NCI-H1092 (cell line): Measurements from ENCODE around the gene SLC41A3.

Experiments used
- DNase-seq: peaks from one replicate; lab custom pipeline; 2025; lab: John Stamatoyannopoulos, UW

Gene SLC41A3

GRCh38 chr3:126119976-126120375 lies 36.1 kb upstream of the SLC41A3 start:
- no peak for DNase-seq

- no peak for DNase-seq
Measured at GRCh38 chr3:126119008-126119675, 35.2 kb upstream of the SLC41A3 start.

- DNase-seq = no peak
Measured at GRCh38 chr3:126118591-126118990, 34.7 kb upstream of the SLC41A3 start.

- no peak for DNase-seq
Measured at GRCh38 chr3:126117786-126118185, 33.9 kb upstream of the SLC41A3 start.

- no peak for DNase-seq
Measured at GRCh38 chr3:126117212-126117611, 33.3 kb upstream of the SLC41A3 start.

GRCh38 chr3:126116526-126116925 lies 32.6 kb upstream of the SLC41A3 start:
- DNase-seq = no peak

- no peak for DNase-seq
Measured at GRCh38 chr3:126114443-126115386, 30.8 kb upstream of the SLC41A3 start.

- DNase-seq = no peak
Measured at GRCh38 chr3:126113733-126114442, 30.0 kb upstream of the SLC41A3 start.

- no peak for DNase-seq
Measured at GRCh38 chr3:126113238-126113555, 29.3 kb upstream of the SLC41A3 start.

GRCh38 chr3:126112531-126113237 lies 28.8 kb upstream of the SLC41A3 start:
- DNase-seq = no peak

- DNase-seq = no peak
Measured at GRCh38 chr3:126111566-126112475, 27.9 kb upstream of the SLC41A3 start.

- no peak for DNase-seq
Measured at GRCh38 chr3:126111126-126111551, 27.2 kb upstream of the SLC41A3 start.

GRCh38 chr3:126110431-126111125 lies 26.7 kb upstream of the SLC41A3 start:
- no peak for DNase-seq

GRCh38 chr3:126109880-126110235 lies 25.9 kb upstream of the SLC41A3 start:
- no peak for DNase-seq

GRCh38 chr3:126109146-126109879 lies 25.4 kb upstream of the SLC41A3 start:
- DNase-seq = no peak

GRCh38 chr3:126108676-126109050 lies 24.7 kb upstream of the SLC41A3 start:
- DNase-seq = no peak

- no peak for DNase-seq
Measured at GRCh38 chr3:126107957-126108675, 24.2 kb upstream of the SLC41A3 start.

- no peak for DNase-seq
Measured at GRCh38 chr3:126107203-126107939, 23.4 kb upstream of the SLC41A3 start.
